ENCODE data around the gene SNRK.

DNA sequence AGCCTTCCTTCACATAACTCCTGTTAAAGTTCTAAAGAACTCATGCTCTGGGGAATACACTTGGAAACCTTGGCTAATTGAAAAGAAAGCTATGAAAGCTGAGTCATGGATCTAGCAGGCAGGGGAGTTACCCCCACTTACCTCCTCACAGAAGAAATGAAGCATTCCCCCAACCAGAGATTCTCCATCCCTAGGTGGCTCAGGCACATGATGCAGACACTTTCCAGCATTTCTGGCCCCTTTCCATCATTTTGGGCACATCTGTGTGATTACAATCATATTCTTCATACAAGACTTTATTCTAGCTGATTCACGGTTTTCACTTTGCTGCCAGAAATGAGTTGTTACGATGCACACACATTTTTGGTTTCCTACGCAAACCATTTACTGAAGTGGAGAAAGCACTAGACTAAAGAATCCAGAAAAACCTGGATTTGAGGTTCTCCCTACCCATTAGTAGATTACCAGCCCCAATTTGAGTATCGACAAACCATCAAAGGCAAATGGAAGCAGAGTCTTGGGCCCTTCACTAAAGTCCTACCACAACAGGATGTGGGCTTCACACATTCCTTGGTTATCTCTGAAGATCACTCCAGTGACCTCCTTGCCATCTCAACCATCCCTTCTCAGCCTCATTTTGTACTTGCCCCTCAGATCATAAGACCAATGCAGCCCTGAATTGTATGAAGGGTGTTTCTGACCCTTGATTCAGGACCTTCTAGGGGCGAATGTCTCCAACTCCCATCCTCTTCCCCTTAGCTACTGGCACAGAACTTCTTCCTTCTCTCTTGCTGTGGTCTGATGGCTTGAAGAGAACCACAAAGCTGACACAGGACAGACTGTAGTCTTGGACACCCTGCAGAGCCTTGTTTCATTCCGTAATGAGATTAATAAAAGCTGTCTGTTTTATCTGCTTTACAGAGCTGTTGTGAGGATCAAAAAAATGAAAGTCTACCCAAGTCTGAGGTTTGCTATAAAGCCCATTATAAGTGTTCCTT, 42.5 kb upstream of the SNRK start:
- TF ChIP-seq, protein P1, sequence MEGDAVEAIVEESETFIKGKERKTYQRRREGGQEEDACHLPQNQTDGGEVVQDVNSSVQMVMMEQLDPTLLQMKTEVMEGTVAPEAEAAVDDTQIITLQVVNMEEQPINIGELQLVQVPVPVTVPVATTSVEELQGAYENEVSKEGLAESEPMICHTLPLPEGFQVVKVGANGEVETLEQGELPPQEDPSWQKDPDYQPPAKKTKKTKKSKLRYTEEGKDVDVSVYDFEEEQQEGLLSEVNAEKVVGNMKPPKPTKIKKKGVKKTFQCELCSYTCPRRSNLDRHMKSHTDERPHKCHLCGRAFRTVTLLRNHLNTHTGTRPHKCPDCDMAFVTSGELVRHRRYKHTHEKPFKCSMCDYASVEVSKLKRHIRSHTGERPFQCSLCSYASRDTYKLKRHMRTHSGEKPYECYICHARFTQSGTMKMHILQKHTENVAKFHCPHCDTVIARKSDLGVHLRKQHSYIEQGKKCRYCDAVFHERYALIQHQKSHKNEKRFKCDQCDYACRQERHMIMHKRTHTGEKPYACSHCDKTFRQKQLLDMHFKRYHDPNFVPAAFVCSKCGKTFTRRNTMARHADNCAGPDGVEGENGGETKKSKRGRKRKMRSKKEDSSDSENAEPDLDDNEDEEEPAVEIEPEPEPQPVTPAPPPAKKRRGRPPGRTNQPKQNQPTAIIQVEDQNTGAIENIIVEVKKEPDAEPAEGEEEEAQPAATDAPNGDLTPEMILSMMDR (IDR thresholded peaks at IDR 0.05; ENCODE audit: insufficient read depth, low read length, poor library complexity, severe bottlenecking): no peak
- no peak for TF ChIP-seq EZH2phosphoT487 (conservative IDR thresholded peaks at IDR 0.05; ENCODE audit: low read length)
